Natural killer cell treated with Interleukin-12 subunit alpha and Interleukin-12 subunit beta and Interleukin-15 and Interleukin-18, amount 100 ng/mL, for 72 hours (primary cell): ENCODE results near the gene GRIN2B. TPM values are rescaled to one million over a fixed set of nuclear protein-coding genes. Genes with fewer than 3 reads are reported as not detected.

Experiments used
- ATAC-seq, 2 donors: fragments of 150-1000 bp; cut with Tn5 transposase in 1 of 2; sonication (Bioruptor Pico), chemical (Tn5 transposase) in 1 of 2; 2 replicates each; pipeline ENCODE4 v1.10.0; 2021
- DNase-seq: peaks from one replicate; pipeline ENCODE4 v3.0.0; 2022; ENCODE audit warnings: low spot score
- H3K27ac Mint-ChIP-seq, 2 donors: 1 replicate in 1 of 2; 2 replicates in 1 of 2; pipeline ENCODE4 v1.8.0; 2022; ENCODE audit warnings: mixed read lengths in 2 of 2, mild to moderate bottlenecking in 1 of 2, moderate library complexity in 1 of 2
- H3K27me3 Mint-ChIP-seq, 2 donors: 1 replicate in 1 of 2; 2 replicates in 1 of 2; pipeline ENCODE4 v1.8.0; 2022; ENCODE audit warnings: mixed read lengths in 2 of 2
- H3K36me3 Mint-ChIP-seq: one replicate; pipeline ENCODE4 v1.8.0; 2022; ENCODE audit warnings: mixed read lengths
- H3K4me1 Mint-ChIP-seq, 2 donors: 1 replicate in 1 of 2; 2 replicates in 1 of 2; pipeline ENCODE4 v1.8.0; 2022; ENCODE audit warnings: low read depth in 2 of 2, mixed read lengths in 2 of 2, mild to moderate bottlenecking in 1 of 2
- H3K4me3 Mint-ChIP-seq: one replicate; pipeline ENCODE4 v1.8.0; 2022; ENCODE audit warnings: mixed read lengths
- H3K9me3 Mint-ChIP-seq: 2 replicates; pipeline ENCODE4 v1.8.0; 2022; ENCODE audit warnings: mixed read lengths
- total RNA-seq, 2 donors: library from RNA; stranded (reverse); gene quantifications; one replicate each; pipeline ENCODE4 v1.2.3, GENCODE V29; 2022

Gene GRIN2B
- total RNA-seq, 2 donors from 2014 or later = not detected

DNA sequence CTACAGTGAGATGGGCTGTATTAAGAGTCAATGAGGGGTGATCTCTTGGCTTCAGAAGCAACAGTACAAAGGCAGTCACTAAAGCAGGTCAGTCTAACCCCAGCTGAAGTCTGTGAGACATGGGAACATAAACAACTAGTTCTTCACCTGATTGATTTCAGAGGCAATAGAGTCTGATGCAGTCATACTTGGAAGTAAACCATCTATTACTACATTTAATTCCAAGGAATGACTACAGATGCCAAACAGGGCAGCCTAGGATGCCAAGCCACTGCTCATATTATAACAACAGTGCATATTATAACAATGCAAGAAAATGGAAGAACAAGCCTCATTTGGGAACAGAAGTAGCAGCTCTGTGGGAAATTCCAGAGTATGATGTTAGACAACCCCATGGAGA, 35.8 kb downstream of the GRIN2B start:
- Mint-ChIP-seq H3K27ac (no peak overlapping the region), H3K9me3 (no peaks in the 10 kb centered on the region), H3K27me3 (peaks cover 8 to 24% of the 10 kb centered on the region in 2 donors), H3K4me3 (no peak overlapping the region), H3K36me3 (no peaks in the 10 kb centered on the region), H3K4me1 (no peaks in the 10 kb centered on the region)
- no peak for ATAC-seq
- DNase-seq = no peak

DNA sequence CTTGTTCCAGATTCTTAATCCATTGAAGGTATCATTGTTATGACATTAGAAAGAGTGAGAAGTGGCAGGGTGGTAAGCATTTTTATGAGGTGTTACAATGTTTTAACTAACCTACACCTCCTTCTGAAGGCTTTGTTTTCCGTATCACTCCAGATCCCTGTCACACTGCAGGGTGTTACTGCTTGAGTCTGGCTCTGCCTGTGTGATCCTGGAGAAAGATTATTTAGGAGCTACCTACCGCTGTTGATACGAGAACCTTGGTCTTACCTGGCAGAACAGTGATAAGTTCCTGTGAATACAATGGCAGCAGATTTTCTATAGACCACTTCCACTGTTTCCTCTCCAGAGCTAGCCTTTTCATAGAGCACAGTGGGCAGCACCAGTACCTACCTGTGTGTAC, 36.2 kb downstream of the GRIN2B start:
- ATAC-seq (no peak), DNase-seq (no peak)
- Mint-ChIP-seq H3K27ac (no peak overlapping the region), H3K4me1 (no peaks in the 10 kb centered on the region), H3K4me3 (no peak overlapping the region), H3K9me3 (no peaks in the 10 kb centered on the region), H3K36me3 (no peaks in the 10 kb centered on the region), H3K27me3 (peaks cover 8 to 26% of the 10 kb centered on the region in 2 donors)

DNA sequence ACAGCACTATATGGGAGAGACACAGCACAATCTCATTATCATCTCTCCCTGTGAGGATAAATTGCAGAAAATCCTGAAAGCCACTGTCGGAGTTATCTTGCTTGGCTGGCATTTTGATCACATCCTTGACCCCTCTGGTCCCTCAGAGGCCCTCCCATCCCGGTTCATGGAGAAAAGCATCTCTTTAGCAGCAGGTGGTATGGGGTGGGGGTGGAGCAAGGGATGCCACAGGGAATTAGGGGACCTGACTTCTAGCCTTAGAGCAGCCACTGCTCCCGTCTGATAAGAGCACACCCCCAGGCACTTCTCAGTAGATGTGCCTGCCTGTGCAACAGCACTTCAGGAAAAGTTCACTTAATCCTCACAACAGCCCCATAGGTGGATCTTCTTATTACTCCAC, 38.6 kb downstream of the GRIN2B start:
- ATAC-seq = no peak
- no peak for DNase-seq
- Mint-ChIP-seq H3K4me1 (peaks cover 0 to 1% of the 10 kb centered on the region in 2 donors), H3K36me3 (peaks cover 1% of the 10 kb centered on the region), H3K27ac (no peak overlapping the region), H3K9me3 (no peaks in the 10 kb centered on the region), H3K27me3 (peaks cover 8 to 26% of the 10 kb centered on the region in 2 donors), H3K4me3 (no peak overlapping the region)

DNA sequence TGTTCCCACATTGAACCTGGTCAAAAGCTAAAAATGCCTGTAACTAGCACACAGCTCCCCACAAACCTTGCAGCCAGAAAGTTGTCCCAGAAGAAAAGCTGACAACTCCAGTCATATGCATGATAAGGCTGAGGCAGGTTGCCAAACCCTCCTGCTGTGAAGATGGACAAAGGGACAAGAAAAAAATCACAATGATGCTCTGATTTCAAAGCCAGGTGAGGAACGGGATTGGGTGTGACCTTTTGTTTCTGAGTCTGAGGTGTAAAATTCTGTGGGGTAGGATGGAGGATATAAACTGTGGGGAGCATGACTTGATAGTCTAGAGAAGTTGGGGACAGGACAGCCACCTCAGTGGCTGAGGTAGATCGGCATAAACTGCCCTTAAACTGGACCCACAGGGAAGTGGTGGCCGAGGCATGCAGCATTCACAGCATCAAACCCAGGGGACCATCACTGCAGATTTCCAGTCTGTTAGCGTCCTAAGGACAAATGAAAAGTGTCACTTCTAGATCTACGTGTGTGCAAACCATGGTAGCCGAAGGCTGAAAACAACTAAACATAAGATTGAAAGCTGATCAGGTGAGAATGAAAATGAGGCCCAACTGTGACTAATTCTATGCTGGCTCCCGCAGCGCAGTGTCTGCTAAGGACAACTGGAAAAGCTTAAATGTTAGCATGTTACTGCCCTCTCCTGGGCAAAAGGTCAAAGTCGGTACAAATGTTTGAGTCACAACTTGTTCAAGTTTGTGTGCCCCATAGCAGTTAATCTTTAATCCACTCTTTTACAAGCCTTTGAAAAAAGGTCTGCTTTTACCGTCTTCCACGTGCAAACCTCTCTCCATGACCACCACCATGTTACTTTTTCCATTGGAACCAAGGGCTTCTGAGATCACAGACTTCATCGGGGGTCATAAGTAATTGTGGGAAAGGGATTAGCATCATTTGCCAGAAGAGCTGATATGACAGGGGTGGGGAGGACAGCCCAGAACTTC, 39.8 kb downstream of the GRIN2B start:
- Mint-ChIP-seq H3K4me3 (no peak overlapping the region), H3K27me3 (peaks cover 8 to 26% of the 10 kb centered on the region in 2 donors), H3K27ac (no peak overlapping the region), H3K9me3 (no peaks in the 10 kb centered on the region), H3K36me3 (peaks cover 6% of the 10 kb centered on the region), H3K4me1 (peaks cover 0 to 4% of the 10 kb centered on the region in 2 donors)
- DNase-seq (no peak), ATAC-seq (no peak)

DNA sequence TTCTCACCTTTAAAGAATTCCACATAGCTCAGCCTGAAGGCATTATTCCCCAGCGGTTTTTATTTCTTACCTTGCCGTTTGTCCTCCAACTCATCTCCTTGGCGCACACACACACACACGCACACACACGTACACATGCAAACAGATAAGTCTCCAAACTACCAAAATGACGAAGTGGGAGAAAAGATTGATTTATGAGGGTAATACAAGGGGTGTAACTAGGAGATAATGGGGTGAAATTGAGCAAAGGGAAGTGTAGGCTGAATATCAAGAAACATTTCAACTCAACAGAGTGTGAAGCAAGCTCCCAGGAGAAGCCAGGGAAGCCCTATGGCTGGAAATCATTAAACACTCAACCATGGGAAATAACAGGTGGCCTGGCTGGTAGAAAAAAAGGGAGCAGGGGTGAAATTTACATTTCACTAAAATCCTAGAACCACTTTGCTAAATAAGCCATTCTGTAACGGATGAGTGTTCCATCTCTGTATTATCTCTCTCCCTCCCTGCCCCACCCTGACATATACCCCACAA, 41.0 kb downstream of the GRIN2B start:
- H3K27me3 Mint-ChIP-seq = peaks cover 8 to 26% of the 10 kb centered on the region in 2 donors
- no peak overlapping the region for H3K4me3 Mint-ChIP-seq
- peaks cover 0 to 4% of the 10 kb centered on the region in 2 donors for H3K4me1 Mint-ChIP-seq
- H3K36me3 Mint-ChIP-seq = peaks cover 6% of the 10 kb centered on the region
- ATAC-seq = no peak
- no peaks in the 10 kb centered on the region for H3K9me3 Mint-ChIP-seq
- H3K27ac Mint-ChIP-seq = no peak overlapping the region
- DNase-seq = no peak

DNA sequence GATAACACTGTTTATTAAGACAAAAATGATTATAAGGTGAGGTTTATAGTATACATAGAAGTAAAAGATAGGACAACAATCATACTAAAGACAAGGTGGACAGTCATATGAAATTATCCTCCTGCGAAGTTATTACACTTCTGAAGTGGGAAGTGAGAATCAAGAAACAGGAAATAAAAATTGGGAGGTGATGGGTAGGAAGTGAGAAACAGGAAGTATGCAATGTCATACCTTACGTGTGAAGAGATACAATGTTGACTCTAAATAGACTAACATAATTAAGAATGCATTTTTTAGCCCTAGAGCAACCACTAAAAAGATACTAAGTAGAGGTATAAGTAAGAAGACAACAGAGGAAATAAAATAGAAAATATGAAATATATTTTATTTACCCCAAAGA, 43.7 kb downstream of the GRIN2B start:
- DNase-seq (no peak), ATAC-seq (no peak)
- peaks cover 0 to 12% of the 10 kb centered on the region in 2 donors for H3K27me3 Mint-ChIP-seq
- H3K27ac Mint-ChIP-seq = no peak overlapping the region
- H3K36me3 Mint-ChIP-seq = peaks cover 6% of the 10 kb centered on the region
- no peaks in the 10 kb centered on the region for H3K9me3 Mint-ChIP-seq
- no peak overlapping the region for H3K4me3 Mint-ChIP-seq
- peaks cover 0 to 4% of the 10 kb centered on the region in 2 donors for H3K4me1 Mint-ChIP-seq

DNA sequence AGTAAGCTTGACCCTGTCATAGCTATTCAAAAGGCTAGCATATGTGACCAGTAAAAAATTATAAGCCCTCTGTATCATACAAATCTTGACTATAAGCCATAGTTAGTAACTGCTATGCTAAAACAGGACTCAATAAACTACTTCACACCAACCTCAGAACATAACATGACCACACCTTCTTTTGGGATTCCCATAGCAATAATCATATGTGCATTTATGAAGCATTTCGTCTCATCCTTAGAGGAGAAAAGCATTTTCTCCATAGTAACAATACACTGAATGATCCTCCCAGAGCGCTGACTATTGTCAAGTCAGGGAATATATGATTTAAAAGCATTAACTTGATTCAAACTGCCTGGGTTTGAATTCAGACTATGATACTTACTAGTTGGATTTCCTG, 46.2 kb downstream of the GRIN2B start:
- H3K4me3 Mint-ChIP-seq = no peak overlapping the region
- no peak for ATAC-seq
- H3K36me3 Mint-ChIP-seq = peaks cover 6% of the 10 kb centered on the region
- DNase-seq = no peak
- no peaks in the 10 kb centered on the region for H3K9me3 Mint-ChIP-seq
- peaks cover 0 to 4% of the 10 kb centered on the region in 2 donors for H3K4me1 Mint-ChIP-seq
- no peaks in the 10 kb centered on the region for H3K27me3 Mint-ChIP-seq
- H3K27ac Mint-ChIP-seq = no peak overlapping the region
